Upper lobe of left lung (tissue), 4 donors: Measurements from ENCODE around the gene PTPRK.

ENCODE experiments used
- POLR2A ChIP-seq, 4 donors: fragments of 450-650 bp; IDR thresholded peaks; one replicate each; pipeline ENCODE4 v1.5.1; 2016 to 2017; ENCODE audit warnings: antibody characterized with exemption in 4 of 4, mild to moderate bottlenecking in 2 of 4
- TF ChIP-seq, protein P1 (sequence below), 6 experiments: fragments of 450-650 bp in 4 of 6; fragments of 200-600 bp in 2 of 6; sonication (generic) in 2 of 6; IDR thresholded peaks; one replicate each; pipeline ENCODE4 v1.5.1; 2016 to 2019; ENCODE audit warnings: antibody characterized with exemption in 6 of 6

DNA sequence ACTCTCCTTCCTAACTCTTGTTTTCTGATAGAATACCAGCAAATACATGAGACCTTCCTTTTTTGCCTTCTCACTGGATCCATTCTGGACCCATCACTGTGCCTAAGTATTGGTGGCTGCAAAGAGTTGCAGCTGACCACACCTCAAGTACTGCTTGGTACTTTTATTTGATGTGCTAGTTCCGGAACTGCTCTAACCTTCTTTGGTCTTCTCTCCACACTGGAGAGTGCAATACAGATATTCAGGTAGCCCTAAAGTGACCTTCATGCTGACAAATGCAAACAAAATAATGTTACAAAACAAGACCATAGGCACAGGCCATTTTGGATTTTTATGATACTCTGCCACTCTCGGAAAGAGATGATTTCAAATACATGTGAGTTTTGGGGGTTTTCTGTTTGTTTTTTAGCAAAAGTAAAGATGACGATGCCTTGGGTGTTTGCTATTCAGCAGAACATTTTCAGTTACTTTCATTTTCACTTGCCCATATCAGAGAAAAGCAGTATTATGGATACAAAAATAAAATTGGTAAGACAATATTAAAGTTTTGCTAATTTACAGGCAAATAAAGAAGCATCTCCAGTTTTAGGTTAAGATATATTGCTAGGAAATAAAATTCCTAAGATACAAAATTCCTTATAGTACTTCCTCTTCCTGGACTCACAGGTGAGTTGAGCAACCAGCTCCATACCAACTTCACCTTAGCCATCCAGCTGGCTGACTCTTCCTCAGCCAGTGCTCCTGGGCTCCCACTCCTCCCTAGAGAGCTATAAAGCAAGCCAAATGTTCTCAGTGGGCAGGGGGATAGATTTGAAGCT is 42.0 kb downstream of the PTPRK start:
- TF ChIP-seq, protein P1, sequence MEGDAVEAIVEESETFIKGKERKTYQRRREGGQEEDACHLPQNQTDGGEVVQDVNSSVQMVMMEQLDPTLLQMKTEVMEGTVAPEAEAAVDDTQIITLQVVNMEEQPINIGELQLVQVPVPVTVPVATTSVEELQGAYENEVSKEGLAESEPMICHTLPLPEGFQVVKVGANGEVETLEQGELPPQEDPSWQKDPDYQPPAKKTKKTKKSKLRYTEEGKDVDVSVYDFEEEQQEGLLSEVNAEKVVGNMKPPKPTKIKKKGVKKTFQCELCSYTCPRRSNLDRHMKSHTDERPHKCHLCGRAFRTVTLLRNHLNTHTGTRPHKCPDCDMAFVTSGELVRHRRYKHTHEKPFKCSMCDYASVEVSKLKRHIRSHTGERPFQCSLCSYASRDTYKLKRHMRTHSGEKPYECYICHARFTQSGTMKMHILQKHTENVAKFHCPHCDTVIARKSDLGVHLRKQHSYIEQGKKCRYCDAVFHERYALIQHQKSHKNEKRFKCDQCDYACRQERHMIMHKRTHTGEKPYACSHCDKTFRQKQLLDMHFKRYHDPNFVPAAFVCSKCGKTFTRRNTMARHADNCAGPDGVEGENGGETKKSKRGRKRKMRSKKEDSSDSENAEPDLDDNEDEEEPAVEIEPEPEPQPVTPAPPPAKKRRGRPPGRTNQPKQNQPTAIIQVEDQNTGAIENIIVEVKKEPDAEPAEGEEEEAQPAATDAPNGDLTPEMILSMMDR (IDR thresholded peaks at IDR 0.05), result no peak
- no peak for TF ChIP-seq POLR2A (IDR thresholded peaks at IDR 0.05)
